Activated CD8-positive, alpha-beta memory T cell treated with anti-CD3 and anti-CD28 coated beads for 1 hour (primary cell): ENCODE data around the gene NSF.

Source experiments
- DNase-seq, 2 donors: peaks; one replicate each; pipeline ENCODE4 v3.0.0-alpha.2; 2020; ENCODE audit warnings: low read depth in 1 of 2; ENCODE audit errors: extremely low read depth in 1 of 2

NSF gene

GRCh38 chr17:46795379-46795952, 205.0 kb downstream of the NSF start:
- DNase-seq, result no peak

GRCh38 chr17:46796084-46796483, 205.6 kb downstream of the NSF start:
- DNase-seq, result no peak

- DNase-seq, result no peak
Measured at GRCh38 chr17:46796524-46796923, 206.1 kb downstream of the NSF start.

DNA sequence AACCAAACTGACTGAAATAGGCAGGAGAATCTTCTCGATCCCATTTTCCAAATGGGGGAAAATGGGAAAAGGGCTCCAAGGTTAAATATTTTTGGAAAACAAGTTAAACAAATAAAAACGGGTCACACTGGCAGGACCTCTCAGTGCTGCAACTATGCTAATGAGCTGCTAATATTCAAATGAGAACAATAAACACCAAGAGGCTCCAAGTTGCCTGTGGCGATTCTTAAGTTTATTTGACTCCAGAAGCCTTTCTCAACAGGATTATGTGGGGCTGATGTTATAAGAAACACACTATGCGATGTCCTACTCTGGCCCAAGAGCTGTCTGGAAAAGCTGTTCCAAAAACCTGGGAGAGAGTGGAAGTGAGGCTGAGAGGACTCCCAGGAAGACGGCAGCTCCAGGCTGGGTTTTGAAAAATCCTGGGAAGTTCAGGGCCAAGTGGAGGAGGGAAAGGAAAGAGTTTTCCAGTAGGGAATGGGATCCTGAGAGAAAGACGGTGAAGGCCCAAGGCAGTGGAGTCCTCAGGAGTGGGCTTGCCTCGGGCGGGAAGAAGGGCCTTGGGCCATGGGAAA, 206.6 kb downstream of the NSF start:
- no peak for DNase-seq

DNA sequence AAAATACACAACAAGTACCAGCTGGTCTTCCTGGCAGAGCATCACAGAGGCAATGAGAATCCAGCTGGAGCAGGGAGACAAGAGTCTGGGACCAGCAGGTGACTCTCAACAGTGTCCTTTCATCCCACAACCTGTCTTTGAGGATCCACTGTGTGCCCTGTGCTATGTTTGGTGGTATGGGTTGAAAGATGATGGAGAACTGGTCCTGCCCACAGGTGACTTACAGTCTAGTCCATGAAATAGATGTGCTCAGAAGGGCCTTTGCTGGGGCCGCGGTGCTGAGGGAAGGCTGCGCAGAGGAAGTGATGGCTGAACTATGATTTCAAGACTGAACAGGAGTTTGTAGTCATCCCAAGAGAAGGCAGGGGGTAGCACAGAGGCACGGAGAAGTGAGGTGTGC, 210.1 kb downstream of the NSF start:
- no peak for DNase-seq

GRCh38 chr17:46802800-46803199, 212.3 kb downstream of the NSF start:
- no peak for DNase-seq

- DNase-seq, result no peak
Measured at GRCh38 chr17:46803544-46803943, 213.1 kb downstream of the NSF start.

DNA sequence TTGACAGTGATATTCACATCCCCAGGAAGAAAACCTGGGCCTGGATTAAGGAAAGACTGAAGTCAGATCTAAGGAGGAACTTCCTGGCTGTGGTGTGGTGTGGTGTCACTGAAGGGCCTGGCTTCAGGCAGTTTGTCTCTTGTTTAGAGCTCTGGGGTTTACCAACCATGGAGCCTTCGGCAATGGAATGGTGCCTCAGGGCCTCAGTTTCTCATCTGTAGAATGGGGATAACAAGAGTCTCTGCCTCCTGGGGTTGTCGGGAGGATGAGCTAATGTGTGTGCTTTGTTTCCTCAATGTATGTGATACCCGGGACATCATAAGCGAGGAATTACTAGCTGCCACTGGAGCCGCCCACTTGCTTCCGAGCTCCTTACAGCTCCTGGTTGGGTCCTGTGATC, 215.3 kb downstream of the NSF start:
- no peak for DNase-seq
